HepG2 (cell line): ENCODE results near the gene TMBIM1. TPM values are rescaled to one million over a fixed set of nuclear protein-coding genes. Genes with fewer than 3 reads are reported as not detected.

Experiments used
- CEBPG ChIP-seq: IDR thresholded peaks from 2 replicates; pipeline ENCODE4 v1.6.1; 2016
- DR1 ChIP-seq: sonication (generic); formaldehyde crosslinking; IDR thresholded peaks from 2 replicates; pipeline ENCODE4 v1.8.0; 2021; ENCODE audit warnings: mild to moderate bottlenecking, missing genetic modification reagents, inconsistent platforms
- E2F1 ChIP-seq: sonication (generic); formaldehyde crosslinking; IDR thresholded peaks from 2 replicates; pipeline ENCODE4 v1.5.0; 2020; ENCODE audit warnings: missing genetic modification reagents
- ELF1 ChIP-seq: sonication (generic); formaldehyde crosslinking; IDR thresholded peaks from 2 replicates; pipeline ENCODE4 v1.4.0; 2020; ENCODE audit warnings: missing genetic modification reagents
- JARID2 ChIP-seq: sonication (generic); formaldehyde crosslinking; IDR thresholded peaks from 2 replicates; pipeline ENCODE4 v1.8.1; 2023; ENCODE audit warnings: missing genetic modification reagents, inconsistent platforms; ENCODE audit not compliant: insufficient replicate concordance
- KAT7 ChIP-seq: IDR thresholded peaks from 2 replicates; pipeline ENCODE4 v1.6.1; 2018; ENCODE audit warnings: borderline replicate concordance, missing compliant biosample characterization
- MZF1 ChIP-seq: sonication (generic); formaldehyde crosslinking; IDR thresholded peaks from 2 replicates; pipeline ENCODE4 v1.8.1; 2023; ENCODE audit warnings: mild to moderate bottlenecking, missing genetic modification reagents, borderline replicate concordance
- NCOA5 ChIP-seq: sonication (generic); formaldehyde crosslinking; IDR thresholded peaks from 2 replicates; pipeline ENCODE4 v1.4.0; 2020; ENCODE audit warnings: missing genetic modification reagents
- PBX2 ChIP-seq: IDR thresholded peaks from 2 replicates; pipeline ENCODE4 v1.6.1; 2016; ENCODE audit warnings: control low read depth
- RELA ChIP-seq: sonication (generic); formaldehyde crosslinking; IDR thresholded peaks from 2 replicates; pipeline ENCODE4 v1.4.0; 2020; ENCODE audit warnings: missing genetic modification reagents
- REST ChIP-seq, 2 experiments: IDR thresholded peaks; 2 replicates each; pipeline ENCODE4 v1.6.1; 2011 to 2012; ENCODE audit warnings: low read length in 2 of 2, borderline replicate concordance in 1 of 2, low read depth in 1 of 2, mild to moderate bottlenecking in 1 of 2, moderate library complexity in 1 of 2
- SETDB1 ChIP-seq: sonication (generic); formaldehyde crosslinking; IDR thresholded peaks from 2 replicates; pipeline ENCODE4 v1.5.1; 2020; ENCODE audit warnings: missing genetic modification reagents, mild to moderate bottlenecking, borderline replicate concordance
- ZFAT ChIP-seq: sonication (generic); formaldehyde crosslinking; conservative IDR thresholded peaks from 2 replicates; pipeline ENCODE4 v1.8.1; 2023; ENCODE audit warnings: missing genetic modification reagents, inconsistent platforms
- ZFP1 ChIP-seq: IDR thresholded peaks from 2 replicates; pipeline ENCODE4 v1.6.1; 2016
- ZNF101 ChIP-seq: sonication (generic); formaldehyde crosslinking; IDR thresholded peaks from 2 replicates; pipeline ENCODE4 v1.4.0; 2020; ENCODE audit warnings: mild to moderate bottlenecking, low read depth, missing genetic modification reagents, borderline replicate concordance
- ZNF335 ChIP-seq: sonication (generic); formaldehyde crosslinking; IDR thresholded peaks from 2 replicates; pipeline ENCODE4 v1.4.0; 2020; ENCODE audit warnings: missing genetic modification reagents
- ZNF549 ChIP-seq: sonication (generic); formaldehyde crosslinking; IDR thresholded peaks from 2 replicates; pipeline ENCODE4 v1.5.0; 2020; ENCODE audit warnings: missing genetic modification reagents
- ZNF563 ChIP-seq: sonication (generic); formaldehyde crosslinking; IDR thresholded peaks from 2 replicates; pipeline ENCODE4 v1.8.0; 2022; ENCODE audit warnings: mild to moderate bottlenecking, moderate library complexity, missing genetic modification reagents
- ZNF782 ChIP-seq: sonication (generic); formaldehyde crosslinking; IDR thresholded peaks from 2 replicates; pipeline ENCODE4 v1.4.0; 2020; ENCODE audit warnings: missing genetic modification reagents, mild to moderate bottlenecking, borderline replicate concordance
- polyA plus RNA-seq, 8 experiments: library from polyadenylated mRNA; depleted of rRNA in 3 of 8; stranded (reverse) in 7 of 8; unstranded in 1 of 8; fragments of >200 nt; fragmentation: Illumina TruSeq in 4 of 8; extraction: Trizol in 4 of 8; gene quantifications; 2 replicates each; pipeline versions ENCODE4 v1.2.1 to v1.2.3, GENCODE V29; 2011 to 2016; ENCODE audit warnings: low read depth in 4 of 8, missing spikeins in 1 of 8, mixed read lengths in 1 of 8; ENCODE audit not compliant: insufficient read depth in 1 of 8
- total RNA-seq, 5 experiments: library from RNA; depleted of rRNA; stranded (reverse); fragments of >200 nt; fragmentation: Illumina TruSeq; extraction: Trizol; gene quantifications; 2 replicates each; pipeline ENCODE4 v1.2.3, GENCODE V29; 2016; ENCODE audit warnings: low read depth in 1 of 5
- TF ChIP-seq, protein P1 (sequence below): IDR thresholded peaks from 2 replicates; pipeline ENCODE4 v1.6.1; 2016; ENCODE audit warnings: low read depth, control low read depth
- TF ChIP-seq, protein P2 (sequence below): sonication (generic); formaldehyde crosslinking; IDR thresholded peaks from 2 replicates; pipeline ENCODE4 v1.5.1; 2020; ENCODE audit warnings: mild to moderate bottlenecking, moderate library complexity, missing genetic modification reagents

Gene TMBIM1
- total and polyA plus RNA-seq, 2 of the 13 experiments (the other 11 are each of a cell fraction or from before 2014, with no cell fraction given): 127 to 139 TPM

- TF ChIP-seq PBX2 (CRISPR knock-in tag) (no peak), KAT7 (CRISPR knock-in tag) (no peak), SETDB1 (CRISPR knock-in tag) (no peak), ELF1 (CRISPR knock-in tag) (no peak), ZFP1 (CRISPR knock-in tag) (0 out of 2 replicates have a peak, but pooled peaks have one; percentile 2), JARID2 (no peak), RELA (no peak; the same call in 1 of the 2 replicates), MZF1 (no peak), E2F1 (no peak), ZFAT (CRISPR knock-in tag) (no peak), ZNF563 (CRISPR knock-in tag) (peak; percentile 50; the same call in 1 of the 2 replicates), ZNF782 (CRISPR knock-in tag) (no peak), ZNF549 (CRISPR knock-in tag) (no peak), REST (IDR thresholded peaks at IDR 0.05; ENCODE audit: borderline replicate concordance in 1 of 2, low read depth in 1 of 2, low read length in 2 of 2) (peak in 1 of 2 experiments; percentile 63; a peak in 1 of 4 replicates), ZNF101 (CRISPR knock-in tag) (no peak), DR1 (0 out of 2 replicates have a peak, but pooled peaks have one; percentile 17), CEBPG (CRISPR knock-in tag) (no peak), NCOA5 (no peak), ZNF335 (no peak)
- TF ChIP-seq, protein P1, sequence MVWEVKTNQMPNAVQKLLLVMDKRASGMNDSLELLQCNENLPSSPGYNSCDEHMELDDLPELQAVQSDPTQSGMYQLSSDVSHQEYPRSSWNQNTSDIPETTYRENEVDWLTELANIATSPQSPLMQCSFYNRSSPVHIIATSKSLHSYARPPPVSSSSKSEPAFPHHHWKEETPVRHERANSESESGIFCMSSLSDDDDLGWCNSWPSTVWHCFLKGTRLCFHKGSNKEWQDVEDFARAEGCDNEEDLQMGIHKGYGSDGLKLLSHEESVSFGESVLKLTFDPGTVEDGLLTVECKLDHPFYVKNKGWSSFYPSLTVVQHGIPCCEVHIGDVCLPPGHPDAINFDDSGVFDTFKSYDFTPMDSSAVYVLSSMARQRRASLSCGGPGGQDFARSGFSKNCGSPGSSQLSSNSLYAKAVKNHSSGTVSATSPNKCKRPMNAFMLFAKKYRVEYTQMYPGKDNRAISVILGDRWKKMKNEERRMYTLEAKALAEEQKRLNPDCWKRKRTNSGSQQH (CRISPR knock-in tag): 0 out of 2 replicates have a peak, but pooled peaks have one; percentile 32
- TF ChIP-seq, protein P2, sequence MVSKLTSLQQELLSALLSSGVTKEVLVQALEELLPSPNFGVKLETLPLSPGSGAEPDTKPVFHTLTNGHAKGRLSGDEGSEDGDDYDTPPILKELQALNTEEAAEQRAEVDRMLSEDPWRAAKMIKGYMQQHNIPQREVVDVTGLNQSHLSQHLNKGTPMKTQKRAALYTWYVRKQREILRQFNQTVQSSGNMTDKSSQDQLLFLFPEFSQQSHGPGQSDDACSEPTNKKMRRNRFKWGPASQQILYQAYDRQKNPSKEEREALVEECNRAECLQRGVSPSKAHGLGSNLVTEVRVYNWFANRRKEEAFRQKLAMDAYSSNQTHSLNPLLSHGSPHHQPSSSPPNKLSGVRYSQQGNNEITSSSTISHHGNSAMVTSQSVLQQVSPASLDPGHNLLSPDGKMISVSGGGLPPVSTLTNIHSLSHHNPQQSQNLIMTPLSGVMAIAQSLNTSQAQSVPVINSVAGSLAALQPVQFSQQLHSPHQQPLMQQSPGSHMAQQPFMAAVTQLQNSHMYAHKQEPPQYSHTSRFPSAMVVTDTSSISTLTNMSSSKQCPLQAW (CRISPR knock-in tag): peak; percentile 86
Observed at GRCh38 chr2:218322768-218323525, 30.6 kb upstream of the TMBIM1 start (continued).
